Measurements from ENCODE around the gene PRRX1.

The PRRX1 gene

GRCh38 chr1:170714163-170714562 is 50.2 kb downstream of the PRRX1 start:
- Histone ChIP-seq H3K27me3 (ENCODE audit: control insufficient read depth, insufficient read depth, low read length) (no peaks in the 10 kb centered on the region), H3K9ac (ENCODE audit: low read depth, low read length) (no peak overlapping the region), H3K36me3 (ENCODE audit: control insufficient read depth, insufficient read depth, low read length) (no peaks in the 10 kb centered on the region), H3K4me1 (ENCODE audit: control insufficient read depth, insufficient read depth, low read length) (no peaks in the 10 kb centered on the region), H3K9me3 (ENCODE audit: control insufficient read depth, insufficient read depth, low read length) (no peaks in the 10 kb centered on the region), H3K4me3 (ENCODE audit: low read depth, low read length) (no peak overlapping the region)

- no peaks in the 10 kb centered on the region for H3K9me3 ChIP-seq (ENCODE audit: control insufficient read depth, insufficient read depth, low read length)
- no peaks in the 10 kb centered on the region for H3K27me3 ChIP-seq (ENCODE audit: control insufficient read depth, insufficient read depth, low read length)
These were observed 51.0 kb downstream of the PRRX1 start for GRCh38 chr1:170714938-170715337.

GRCh38 chr1:170716835-170717429 is 53.0 kb downstream of the PRRX1 start:
- H3K27me3 ChIP-seq (ENCODE audit: control insufficient read depth, insufficient read depth, low read length): no peaks in the 10 kb centered on the region
- H3K9ac ChIP-seq (ENCODE audit: low read depth, low read length): no peak overlapping the region
- H3K9me3 ChIP-seq (ENCODE audit: control insufficient read depth, insufficient read depth, low read length): no peaks in the 10 kb centered on the region
- no peaks in the 10 kb centered on the region for H3K36me3 ChIP-seq (ENCODE audit: control insufficient read depth, insufficient read depth, low read length)
- H3K4me3 ChIP-seq (ENCODE audit: low read depth, low read length): no peak overlapping the region
- no peaks in the 10 kb centered on the region for H3K4me1 ChIP-seq (ENCODE audit: control insufficient read depth, insufficient read depth, low read length)

More at GRCh38 chr1:170714938-170715337, 51.0 kb downstream of the PRRX1 start:
- no peaks in the 10 kb centered on the region for H3K36me3 ChIP-seq (ENCODE audit: control insufficient read depth, insufficient read depth, low read length)
- no peaks in the 10 kb centered on the region for H3K4me1 ChIP-seq (ENCODE audit: control insufficient read depth, insufficient read depth, low read length)
- H3K4me3 ChIP-seq (ENCODE audit: low read depth, low read length): no peak overlapping the region
- H3K9ac ChIP-seq (ENCODE audit: low read depth, low read length): no peak overlapping the region

- no peaks in the 10 kb centered on the region for H3K4me1 ChIP-seq (ENCODE audit: control insufficient read depth, insufficient read depth, low read length)
- no peaks in the 10 kb centered on the region for H3K27me3 ChIP-seq (ENCODE audit: control insufficient read depth, insufficient read depth, low read length)
- H3K9ac ChIP-seq (ENCODE audit: low read depth, low read length): no peak overlapping the region
- no peaks in the 10 kb centered on the region for H3K36me3 ChIP-seq (ENCODE audit: control insufficient read depth, insufficient read depth, low read length)
- no peaks in the 10 kb centered on the region for H3K9me3 ChIP-seq (ENCODE audit: control insufficient read depth, insufficient read depth, low read length)
- H3K4me3 ChIP-seq (ENCODE audit: low read depth, low read length): no peak overlapping the region
These were observed 56.7 kb downstream of the PRRX1 start for GRCh38 chr1:170720661-170721060.

GRCh38 chr1:170721621-170722020 is 57.7 kb downstream of the PRRX1 start:
- Histone ChIP-seq H3K36me3 (ENCODE audit: control insufficient read depth, insufficient read depth, low read length) (no peaks in the 10 kb centered on the region), H3K4me3 (ENCODE audit: low read depth, low read length) (no peak overlapping the region), H3K9me3 (ENCODE audit: control insufficient read depth, insufficient read depth, low read length) (no peaks in the 10 kb centered on the region), H3K4me1 (ENCODE audit: control insufficient read depth, insufficient read depth, low read length) (no peaks in the 10 kb centered on the region), H3K27me3 (ENCODE audit: control insufficient read depth, insufficient read depth, low read length) (no peaks in the 10 kb centered on the region), H3K9ac (ENCODE audit: low read depth, low read length) (no peak overlapping the region)

GRCh38 chr1:170723518-170723917 is 59.6 kb downstream of the PRRX1 start:
- no peaks in the 10 kb centered on the region for H3K4me1 ChIP-seq (ENCODE audit: control insufficient read depth, insufficient read depth, low read length)
- no peak overlapping the region for H3K9ac ChIP-seq (ENCODE audit: low read depth, low read length)
- no peak overlapping the region for H3K4me3 ChIP-seq (ENCODE audit: low read depth, low read length)
- no peaks in the 10 kb centered on the region for H3K9me3 ChIP-seq (ENCODE audit: control insufficient read depth, insufficient read depth, low read length)
- no peaks in the 10 kb centered on the region for H3K27me3 ChIP-seq (ENCODE audit: control insufficient read depth, insufficient read depth, low read length)
- no peaks in the 10 kb centered on the region for H3K36me3 ChIP-seq (ENCODE audit: control insufficient read depth, insufficient read depth, low read length)

GRCh38 chr1:170725326-170725725 is 61.4 kb downstream of the PRRX1 start:
- no peak overlapping the region for H3K4me3 ChIP-seq (ENCODE audit: low read depth, low read length)
- no peaks in the 10 kb centered on the region for H3K9me3 ChIP-seq (ENCODE audit: control insufficient read depth, insufficient read depth, low read length)
- H3K9ac ChIP-seq (ENCODE audit: low read depth, low read length): no peak overlapping the region
- no peaks in the 10 kb centered on the region for H3K4me1 ChIP-seq (ENCODE audit: control insufficient read depth, insufficient read depth, low read length)
- no peaks in the 10 kb centered on the region for H3K27me3 ChIP-seq (ENCODE audit: control insufficient read depth, insufficient read depth, low read length)
- no peaks in the 10 kb centered on the region for H3K36me3 ChIP-seq (ENCODE audit: control insufficient read depth, insufficient read depth, low read length)

GRCh38 chr1:170727963-170728362 is 64.0 kb downstream of the PRRX1 start:
- no peaks in the 10 kb centered on the region for H3K36me3 ChIP-seq (ENCODE audit: control insufficient read depth, insufficient read depth, low read length)
- H3K27me3 ChIP-seq (ENCODE audit: control insufficient read depth, insufficient read depth, low read length): no peaks in the 10 kb centered on the region
- no peaks in the 10 kb centered on the region for H3K9me3 ChIP-seq (ENCODE audit: control insufficient read depth, insufficient read depth, low read length)
- no peak overlapping the region for H3K9ac ChIP-seq (ENCODE audit: low read depth, low read length)
- no peak overlapping the region for H3K4me3 ChIP-seq (ENCODE audit: low read depth, low read length)
- H3K4me1 ChIP-seq (ENCODE audit: control insufficient read depth, insufficient read depth, low read length): no peaks in the 10 kb centered on the region

- H3K4me1 ChIP-seq (ENCODE audit: control insufficient read depth, insufficient read depth, low read length): no peaks in the 10 kb centered on the region
- H3K9ac ChIP-seq (ENCODE audit: low read depth, low read length): no peak overlapping the region
- no peaks in the 10 kb centered on the region for H3K27me3 ChIP-seq (ENCODE audit: control insufficient read depth, insufficient read depth, low read length)
- no peak overlapping the region for H3K4me3 ChIP-seq (ENCODE audit: low read depth, low read length)
- no peaks in the 10 kb centered on the region for H3K36me3 ChIP-seq (ENCODE audit: control insufficient read depth, insufficient read depth, low read length)
- no peaks in the 10 kb centered on the region for H3K9me3 ChIP-seq (ENCODE audit: control insufficient read depth, insufficient read depth, low read length)
These were observed 65.5 kb downstream of the PRRX1 start for GRCh38 chr1:170729225-170730002.

GRCh38 chr1:170730014-170730413 is 66.1 kb downstream of the PRRX1 start:
- Histone ChIP-seq H3K27me3 (ENCODE audit: control insufficient read depth, insufficient read depth, low read length) (no peaks in the 10 kb centered on the region), H3K4me1 (ENCODE audit: control insufficient read depth, insufficient read depth, low read length) (no peaks in the 10 kb centered on the region), H3K4me3 (ENCODE audit: low read depth, low read length) (no peak overlapping the region), H3K9me3 (ENCODE audit: control insufficient read depth, insufficient read depth, low read length) (no peaks in the 10 kb centered on the region), H3K9ac (ENCODE audit: low read depth, low read length) (no peak overlapping the region), H3K36me3 (ENCODE audit: control insufficient read depth, insufficient read depth, low read length) (no peaks in the 10 kb centered on the region)

- Histone ChIP-seq H3K9ac (ENCODE audit: low read depth, low read length) (no peak overlapping the region), H3K27me3 (ENCODE audit: control insufficient read depth, insufficient read depth, low read length) (no peaks in the 10 kb centered on the region), H3K36me3 (ENCODE audit: control insufficient read depth, insufficient read depth, low read length) (no peaks in the 10 kb centered on the region), H3K9me3 (ENCODE audit: control insufficient read depth, insufficient read depth, low read length) (no peaks in the 10 kb centered on the region), H3K4me1 (ENCODE audit: control insufficient read depth, insufficient read depth, low read length) (no peaks in the 10 kb centered on the region), H3K4me3 (ENCODE audit: low read depth, low read length) (no peak overlapping the region)
These were observed 66.5 kb downstream of the PRRX1 start for GRCh38 chr1:170730438-170730837.

- no peak overlapping the region for H3K4me3 ChIP-seq (ENCODE audit: low read depth, low read length)
- H3K9ac ChIP-seq (ENCODE audit: low read depth, low read length): no peak overlapping the region
These were observed 67.8 kb downstream of the PRRX1 start for GRCh38 chr1:170731566-170732251.

More at GRCh38 chr1:170731566-170732251, 67.8 kb downstream of the PRRX1 start:
- no peaks in the 10 kb centered on the region for H3K36me3 ChIP-seq (ENCODE audit: control insufficient read depth, insufficient read depth, low read length)
- H3K27me3 ChIP-seq (ENCODE audit: control insufficient read depth, insufficient read depth, low read length): no peaks in the 10 kb centered on the region
- no peaks in the 10 kb centered on the region for H3K9me3 ChIP-seq (ENCODE audit: control insufficient read depth, insufficient read depth, low read length)
- H3K4me1 ChIP-seq (ENCODE audit: control insufficient read depth, insufficient read depth, low read length): no peaks in the 10 kb centered on the region
